ENCODE measurements around the gene LRRC15. TPM values are rescaled to one million over a fixed set of nuclear protein-coding genes. Genes with fewer than 3 reads are reported as not detected.
A peak's percentile ranks its signal among the peaks of the same experiment; 100 is the strongest.

Gene LRRC15
- total RNA-seq, 1 experiment from 2014 or later, result not detected

GRCh38 chr3:194370753-194371152 is 1.2 kb upstream of the LRRC15 start:
- H3F3A ChIP-seq (ENCODE audit: insufficient read depth, low read depth), result no peaks in the 10 kb centered on the region; the same call in 1 of the 2 replicates
- no peaks in the 10 kb centered on the region for H3K9me2 ChIP-seq (ENCODE audit: insufficient read depth)
- H3K4me3 ChIP-seq, result no peak overlapping the region
- H3K27ac ChIP-seq, result no peak overlapping the region
- ChIA-PET CTCF (no interaction called here), POLR2A (ENCODE audit: unreplicated experiment) (no interaction called here)
- BruUV-seq (replicated peaks), result no TSS peak
- no peaks in the 10 kb centered on the region for H3K9me3 ChIP-seq (ENCODE audit: insufficient read depth, low read depth)
- no peak for TF ChIP-seq EZH2 (IDR thresholded peaks at IDR 0.05; ENCODE audit: low read depth)
- TF ChIP-seq CTCF (conservative IDR thresholded peaks at IDR 0.05), result no peak
- H3K4me2 ChIP-seq, result no peak overlapping the region
- peak in 1 of 2 experiments; percentile 22 for DNase-seq
- H3K36me3 ChIP-seq (ENCODE audit: low read depth), result no peaks in the 10 kb centered on the region
- H3K4me1 ChIP-seq (replicated peaks; ENCODE audit: insufficient read depth), result no peaks in the 10 kb centered on the region
- no peaks in the 10 kb centered on the region for H4K20me1 ChIP-seq (ENCODE audit: insufficient read depth)
- peaks cover 55% of the 10 kb centered on the region for H3K27me3 ChIP-seq (ENCODE audit: insufficient read depth, low read depth)
- H3K79me2 ChIP-seq (ENCODE audit: low read depth), result no peaks in the 10 kb centered on the region
- intact Hi-C loops (cut with micrococcal nuclease; ENCODE audit: unreplicated experiment), result no loop called here
- H2AFZ ChIP-seq, result no peak overlapping the region

GRCh38 chr3:194368918-194369317 is 625 bp downstream of the LRRC15 start:
- intact Hi-C loops (cut with micrococcal nuclease; ENCODE audit: unreplicated experiment), result no loop called here
- H3K4me3 ChIP-seq, result no peak overlapping the region
- POLR2A ChIA-PET (ENCODE audit: unreplicated experiment), result interaction anchor here (0.6 kb wide), 1 partner anchor 902 kb away, joined by 7 read pairs; the partner anchor contains the start of gene XXYLT1
- no peaks in the 10 kb centered on the region for H4K20me1 ChIP-seq (ENCODE audit: insufficient read depth)
- H3K36me3 ChIP-seq (ENCODE audit: low read depth), result no peaks in the 10 kb centered on the region
- CTCF ChIA-PET, result no interaction called here
- no TSS peak for BruUV-seq (replicated peaks)
- H3K27ac ChIP-seq, result no peak overlapping the region
- no peak for DNase-seq
- no peaks in the 10 kb centered on the region for H3K4me1 ChIP-seq (replicated peaks; ENCODE audit: insufficient read depth)
- TF ChIP-seq EZH2 (IDR thresholded peaks at IDR 0.05; ENCODE audit: low read depth), result no peak
- no peak for TF ChIP-seq CTCF (conservative IDR thresholded peaks at IDR 0.05)
- H3K79me2 ChIP-seq (ENCODE audit: low read depth), result no peaks in the 10 kb centered on the region
- H3K9me3 ChIP-seq (ENCODE audit: insufficient read depth, low read depth), result no peaks in the 10 kb centered on the region
- H2AFZ ChIP-seq, result no peak overlapping the region
- no peaks in the 10 kb centered on the region; the same call in 1 of the 2 replicates for H3F3A ChIP-seq (ENCODE audit: insufficient read depth, low read depth)
- H3K9me2 ChIP-seq (ENCODE audit: insufficient read depth), result no peaks in the 10 kb centered on the region
- peaks cover 63% of the 10 kb centered on the region for H3K27me3 ChIP-seq (ENCODE audit: insufficient read depth, low read depth)
- H3K4me2 ChIP-seq, result no peak overlapping the region

- no peak overlapping the region for H3K4me2 ChIP-seq
- no peak overlapping the region for H2AFZ ChIP-seq
- BruUV-seq (replicated peaks), result no TSS peak
- H4K20me1 ChIP-seq (ENCODE audit: insufficient read depth), result no peaks in the 10 kb centered on the region
- ChIA-PET CTCF (no interaction called here), POLR2A (ENCODE audit: unreplicated experiment) (no interaction called here)
- no peaks in the 10 kb centered on the region; the same call in 1 of the 2 replicates for H3F3A ChIP-seq (ENCODE audit: insufficient read depth, low read depth)
- TF ChIP-seq CTCF (conservative IDR thresholded peaks at IDR 0.05) (no peak), EZH2 (IDR thresholded peaks at IDR 0.05; ENCODE audit: low read depth) (no peak)
- no peaks in the 10 kb centered on the region for H3K79me2 ChIP-seq (ENCODE audit: low read depth)
- DNase-seq, result no peak
- no peak overlapping the region for H3K27ac ChIP-seq
- no peak overlapping the region for H3K4me3 ChIP-seq
- no peaks in the 10 kb centered on the region for H3K9me2 ChIP-seq (ENCODE audit: insufficient read depth)
- no peaks in the 10 kb centered on the region for H3K4me1 ChIP-seq (replicated peaks; ENCODE audit: insufficient read depth)
- no peaks in the 10 kb centered on the region for H3K36me3 ChIP-seq (ENCODE audit: low read depth)
- intact Hi-C loops (cut with micrococcal nuclease; ENCODE audit: unreplicated experiment), result no loop called here
- H3K27me3 ChIP-seq (ENCODE audit: insufficient read depth, low read depth), result peaks cover 60% of the 10 kb centered on the region
- H3K9me3 ChIP-seq (ENCODE audit: insufficient read depth, low read depth), result no peaks in the 10 kb centered on the region
These were observed 1.3 kb downstream of the LRRC15 start for GRCh38 chr3:194367992-194368841.

Measured in PC-9 (cell line).